ENCODE results near the gene UBE2J1.

DNA sequence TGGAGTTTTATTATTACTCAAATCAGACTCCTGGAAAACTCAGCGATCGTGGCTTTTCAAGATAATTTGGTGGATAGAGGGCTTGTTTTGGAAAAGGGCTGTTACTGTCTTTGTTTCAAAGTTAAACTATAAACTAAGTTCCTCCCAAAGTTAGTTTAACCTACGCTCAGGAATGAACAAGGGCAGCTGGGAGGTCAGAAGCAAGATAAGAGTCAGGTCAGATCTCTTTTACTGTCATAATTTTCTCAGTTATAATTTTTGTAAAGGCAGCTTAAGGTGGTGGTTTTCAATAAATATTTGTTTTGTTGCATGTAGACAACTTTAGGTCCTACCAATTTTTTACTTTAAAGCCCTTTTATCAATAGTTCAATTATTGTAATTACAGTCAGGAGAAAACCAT is 28.2 kb downstream of the UBE2J1 start:
- TF ChIP-seq EZH2 (IDR thresholded peaks at IDR 0.05; ENCODE audit: borderline replicate concordance) (no peak), EZH2phosphoT487 (IDR thresholded peaks at IDR 0.05; ENCODE audit: low read depth, severe bottlenecking, unreplicated experiment) (no peak)
- TF ChIP-seq, protein P1, sequence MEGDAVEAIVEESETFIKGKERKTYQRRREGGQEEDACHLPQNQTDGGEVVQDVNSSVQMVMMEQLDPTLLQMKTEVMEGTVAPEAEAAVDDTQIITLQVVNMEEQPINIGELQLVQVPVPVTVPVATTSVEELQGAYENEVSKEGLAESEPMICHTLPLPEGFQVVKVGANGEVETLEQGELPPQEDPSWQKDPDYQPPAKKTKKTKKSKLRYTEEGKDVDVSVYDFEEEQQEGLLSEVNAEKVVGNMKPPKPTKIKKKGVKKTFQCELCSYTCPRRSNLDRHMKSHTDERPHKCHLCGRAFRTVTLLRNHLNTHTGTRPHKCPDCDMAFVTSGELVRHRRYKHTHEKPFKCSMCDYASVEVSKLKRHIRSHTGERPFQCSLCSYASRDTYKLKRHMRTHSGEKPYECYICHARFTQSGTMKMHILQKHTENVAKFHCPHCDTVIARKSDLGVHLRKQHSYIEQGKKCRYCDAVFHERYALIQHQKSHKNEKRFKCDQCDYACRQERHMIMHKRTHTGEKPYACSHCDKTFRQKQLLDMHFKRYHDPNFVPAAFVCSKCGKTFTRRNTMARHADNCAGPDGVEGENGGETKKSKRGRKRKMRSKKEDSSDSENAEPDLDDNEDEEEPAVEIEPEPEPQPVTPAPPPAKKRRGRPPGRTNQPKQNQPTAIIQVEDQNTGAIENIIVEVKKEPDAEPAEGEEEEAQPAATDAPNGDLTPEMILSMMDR (IDR thresholded peaks at IDR 0.05; ENCODE audit: poor library complexity) = no peak

Measured in hepatocyte (in vitro differentiated cells).